Measurements from ENCODE around the gene FOXP1.

DNA sequence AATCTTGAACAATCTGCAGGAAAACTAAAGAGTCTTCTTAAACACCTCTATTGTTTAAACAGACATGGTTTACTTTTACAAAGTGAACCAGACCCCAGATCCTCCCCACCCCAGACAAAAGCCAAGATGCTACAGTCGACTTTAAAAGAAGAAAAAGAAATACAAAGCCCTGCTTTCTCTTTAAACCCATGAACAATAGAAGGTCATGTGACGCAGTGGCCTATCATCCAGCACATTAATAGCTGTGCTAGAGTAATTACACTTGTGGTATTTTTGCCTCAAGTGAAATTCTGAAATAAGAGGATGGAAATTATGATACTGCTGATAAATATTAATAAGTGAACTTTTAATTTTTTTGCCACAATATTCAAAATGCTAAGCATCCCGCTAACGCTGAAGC lies 613.4 kb downstream of the FOXP1 start:
- TF ChIP-seq, protein P1, sequence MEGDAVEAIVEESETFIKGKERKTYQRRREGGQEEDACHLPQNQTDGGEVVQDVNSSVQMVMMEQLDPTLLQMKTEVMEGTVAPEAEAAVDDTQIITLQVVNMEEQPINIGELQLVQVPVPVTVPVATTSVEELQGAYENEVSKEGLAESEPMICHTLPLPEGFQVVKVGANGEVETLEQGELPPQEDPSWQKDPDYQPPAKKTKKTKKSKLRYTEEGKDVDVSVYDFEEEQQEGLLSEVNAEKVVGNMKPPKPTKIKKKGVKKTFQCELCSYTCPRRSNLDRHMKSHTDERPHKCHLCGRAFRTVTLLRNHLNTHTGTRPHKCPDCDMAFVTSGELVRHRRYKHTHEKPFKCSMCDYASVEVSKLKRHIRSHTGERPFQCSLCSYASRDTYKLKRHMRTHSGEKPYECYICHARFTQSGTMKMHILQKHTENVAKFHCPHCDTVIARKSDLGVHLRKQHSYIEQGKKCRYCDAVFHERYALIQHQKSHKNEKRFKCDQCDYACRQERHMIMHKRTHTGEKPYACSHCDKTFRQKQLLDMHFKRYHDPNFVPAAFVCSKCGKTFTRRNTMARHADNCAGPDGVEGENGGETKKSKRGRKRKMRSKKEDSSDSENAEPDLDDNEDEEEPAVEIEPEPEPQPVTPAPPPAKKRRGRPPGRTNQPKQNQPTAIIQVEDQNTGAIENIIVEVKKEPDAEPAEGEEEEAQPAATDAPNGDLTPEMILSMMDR (IDR thresholded peaks at IDR 0.05; ENCODE audit: low read length) = no peak
- no peak for TF ChIP-seq EZH2 (IDR thresholded peaks at IDR 0.05; ENCODE audit: borderline replicate concordance, low read length)
